GM12801 (cell line): Measurements from ENCODE around the gene TXNRD2.

ENCODE experiments used
- CTCF ChIP-seq: IDR thresholded peaks from one replicate; pipeline ENCODE4 v1.5.1; 2011; ENCODE audit warnings: control low read depth; ENCODE audit not compliant: insufficient read length; ENCODE audit errors: extremely low read depth

The TXNRD2 gene

GRCh38 chr22:19915287-19915954 lies 26.2 kb downstream of the TXNRD2 start:
- no peak for TF ChIP-seq CTCF

GRCh38 chr22:19914201-19914943 lies 27.2 kb downstream of the TXNRD2 start:
- TF ChIP-seq CTCF, result no peak

GRCh38 chr22:19913337-19913936 lies 28.2 kb downstream of the TXNRD2 start:
- no peak for TF ChIP-seq CTCF

DNA sequence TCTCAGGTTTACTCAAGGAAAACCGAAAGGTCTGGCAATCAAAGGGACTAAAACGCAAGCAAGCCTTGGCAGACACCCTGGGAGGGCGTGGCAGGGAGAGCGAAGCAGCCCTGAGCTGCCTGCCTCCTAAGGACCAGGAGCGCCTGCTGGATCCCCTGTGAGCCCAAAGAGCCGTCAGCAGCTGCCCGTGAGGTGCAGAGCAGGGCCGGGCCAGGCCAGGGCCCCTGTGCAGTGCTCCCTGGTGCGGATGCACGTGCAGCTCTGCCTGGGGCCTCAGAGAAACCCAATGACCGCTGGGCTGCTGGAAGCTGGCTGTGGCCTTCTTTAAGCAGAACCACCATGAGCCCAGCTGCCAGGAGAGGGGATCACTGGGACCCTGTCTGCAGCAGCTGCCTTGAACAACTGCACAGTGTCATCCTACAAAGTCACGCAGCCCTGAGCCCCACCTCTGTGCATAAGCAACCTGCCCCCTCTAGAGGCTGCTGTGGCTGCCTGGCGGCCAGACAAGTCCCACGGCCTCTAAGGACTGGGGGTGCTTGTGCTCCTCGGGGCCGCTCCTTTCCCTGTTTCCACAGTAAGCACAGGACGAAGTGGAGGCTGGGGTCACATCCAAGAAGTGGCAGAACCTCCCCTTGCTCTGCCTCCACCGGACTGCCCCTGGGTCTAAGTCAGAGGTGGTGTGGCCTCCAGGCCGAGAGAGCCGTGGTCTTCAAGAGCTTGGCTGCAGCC lies 29.2 kb downstream of the TXNRD2 start:
- no peak for TF ChIP-seq CTCF

DNA sequence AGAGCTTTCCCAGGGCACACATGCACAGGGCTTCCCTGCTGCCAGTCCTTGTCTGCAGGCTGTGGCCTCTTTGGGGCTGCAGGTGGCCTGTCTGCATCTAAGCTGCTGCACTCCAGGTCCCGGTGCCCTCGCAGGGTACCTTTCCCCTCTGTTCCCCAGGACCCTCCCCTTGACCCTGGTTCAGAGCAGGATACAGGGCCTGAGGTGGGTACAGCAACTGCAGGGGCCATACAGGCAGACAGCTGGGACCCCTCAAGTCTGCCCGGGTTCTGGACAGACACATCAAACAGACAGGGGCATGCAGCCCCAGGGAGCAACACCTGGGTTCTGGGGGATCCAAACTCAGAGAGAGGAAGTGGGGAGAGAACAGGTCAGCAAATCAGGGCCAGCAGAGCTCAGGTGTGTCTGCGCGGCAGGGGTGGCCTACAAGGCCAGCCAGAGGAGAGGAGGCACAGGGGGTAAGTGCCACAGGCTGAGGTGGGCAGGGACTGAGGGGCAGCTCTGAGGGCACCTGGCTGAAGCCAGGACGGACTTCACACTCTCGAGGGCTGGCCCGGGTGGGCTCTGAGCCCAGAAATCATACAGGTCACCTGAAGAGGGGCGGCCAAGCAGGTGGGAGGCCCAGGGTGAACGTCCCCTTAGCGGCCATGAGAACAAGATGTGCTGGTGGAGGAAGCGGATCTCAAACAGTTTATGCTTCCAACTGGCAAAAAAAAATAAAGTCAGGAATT lies 29.9 kb downstream of the TXNRD2 start:
- no peak for TF ChIP-seq CTCF

GRCh38 chr22:19910180-19910744 lies 31.4 kb downstream of the TXNRD2 start:
- TF ChIP-seq CTCF, result no peak
